K562 (cell line): ENCODE measurements around the gene AKAP14. TPM values are rescaled to one million over a fixed set of nuclear protein-coding genes. Genes with fewer than 3 reads are reported as not detected.
"Not testable (repeated sequence)": the region's sequence is repeated elsewhere in the genome, so short reads cannot be mapped to it uniquely, and the experiment has no call there.

Experiments used
- ATAC-seq: fragments of 200-7000 bp; cut with Tn5 transposase; 3 replicates; pipeline ENCODE4 v1.9.1; 2020; ENCODE audit warnings: moderate library complexity
- BruUV-seq: library from RNA; stranded (reverse); fragments of 400-500 nt; replicated peaks from 2 replicates; lab custom pipeline; 2021; lab: Mats Ljungman, UMichigan
- CTCF ChIA-PET: fragments of 300-600 bp; formaldehyde crosslinking; extraction: SDS; loops from one replicate; lab custom pipeline; 2021; ENCODE audit warnings: low intra/inter-chr PET ratio; lab: Yijun Ruan, JAX
- POLR2A ChIA-PET: fragments of 300-600, 350-650 bp; sonication (Branson Sonifier 250); formaldehyde crosslinking; extraction: SDS; loops from one replicate; lab custom pipeline; 2021; ENCODE audit warnings: antibody characterized with exemption, inconsistent platforms; lab: Yijun Ruan, JAX
- DNase-seq, 4 experiments: peaks; one replicate each; pipeline versions ENCODE4 v3.0.0 to v3.0.0-alpha.2; 2011 to 2018; ENCODE audit warnings: low spot score in 3 of 4, mixed read lengths in 3 of 4; ENCODE audit errors: extremely low read depth in 1 of 4
- FAIRE-seq: peaks from 2 replicates; lab custom pipeline; 2011; peaks lifted over from hg19 to GRCh38; lab: Jason Lieb, UNC
- H2AFZ ChIP-seq: 2 replicates; pipeline ENCODE4 v1.6.0; 2011; ENCODE audit warnings: low read depth, low read length, control low read depth, inconsistent platforms
- H3K27ac ChIP-seq: fragments of 200-600 bp; 3 replicates; pipeline ENCODE4 v1.8.0; 2011; ENCODE audit warnings: low read depth, mild to moderate bottlenecking, control low read depth, inconsistent platforms, low read length, moderate library complexity, mixed read lengths; ENCODE audit errors: extremely low read depth
- H3K27me3 ChIP-seq, 2 experiments: fragments of 300-600 bp in 1 of 2; 2 replicates in 1 of 2; 3 replicates in 1 of 2; pipeline versions ENCODE4 v1.6.0 to v1.8.0; 2011; ENCODE audit warnings: inconsistent platforms in 2 of 2, low read length in 2 of 2, mild to moderate bottlenecking in 1 of 2, mixed read lengths in 1 of 2, moderate library complexity in 1 of 2; ENCODE audit not compliant: control insufficient read depth in 2 of 2, insufficient read depth in 2 of 2
- H3K36me3 ChIP-seq: fragments of 300-600 bp; 3 replicates; pipeline ENCODE4 v1.8.0; 2011; ENCODE audit warnings: mild to moderate bottlenecking, low read length, inconsistent platforms; ENCODE audit not compliant: control insufficient read depth, insufficient read depth
- H3K4me1 ChIP-seq, 2 experiments: fragments of 200-600 bp in 1 of 2; replicated peaks in 1 of 2; 2 replicates in 1 of 2; 3 replicates in 1 of 2; pipeline versions ENCODE4 v1.5.1 to v1.8.0; 2011; ENCODE audit warnings: inconsistent platforms in 2 of 2, low read length in 2 of 2, mild to moderate bottlenecking in 1 of 2, mixed read lengths in 1 of 2, moderate library complexity in 1 of 2; ENCODE audit not compliant: control insufficient read depth in 2 of 2, insufficient read depth in 2 of 2
- H3K4me2 ChIP-seq: 2 replicates; pipeline ENCODE4 v1.6.1; 2011; ENCODE audit warnings: low read length, control low read depth, inconsistent platforms, mixed read lengths; ENCODE audit not compliant: insufficient read depth
- H3K4me3 ChIP-seq: fragments of 200-600 bp; sonication (generic), shearing (Covaris generic); 2 replicates; pipeline ENCODE4 v1.5.1; 2016; ENCODE audit warnings: control low read depth, inconsistent platforms
- H3K79me2 ChIP-seq: fragments of 200-600 bp; 3 replicates; pipeline ENCODE4 v1.8.0; 2011; ENCODE audit warnings: low read length, inconsistent platforms; ENCODE audit not compliant: control insufficient read depth, insufficient read depth
- H3K9ac ChIP-seq, 2 experiments: 2 replicates each; pipeline versions ENCODE4 v1.6.0 to v1.6.1; 2011; ENCODE audit warnings: low read depth in 2 of 2, low read length in 2 of 2, control low read depth in 1 of 2, inconsistent platforms in 1 of 2, mild to moderate bottlenecking in 1 of 2, mixed read lengths in 1 of 2; ENCODE audit not compliant: insufficient read depth in 1 of 2
- H3K9me1 ChIP-seq: one replicate; pipeline ENCODE4 v1.6.0; 2011; ENCODE audit warnings: inconsistent platforms, mild to moderate bottlenecking, low read length, moderate library complexity; ENCODE audit not compliant: control insufficient read depth, insufficient read depth
- H3K9me3 ChIP-seq: replicated peaks from 2 replicates; pipeline ENCODE4 v1.5.1; 2011; ENCODE audit warnings: low read depth, low read length, inconsistent platforms; ENCODE audit not compliant: control insufficient read depth, insufficient read depth
- H4K20me1 ChIP-seq: replicated peaks from 2 replicates; pipeline ENCODE4 v1.6.1; 2011; ENCODE audit warnings: low read length, inconsistent platforms, mixed read lengths; ENCODE audit not compliant: control insufficient read depth, insufficient read depth
- ZNF146 ChIP-seq: IDR thresholded peaks from one replicate; pipeline ENCODE4 v1.6.1; 2018; ENCODE audit warnings: missing compliant biosample characterization; ENCODE audit not compliant: unreplicated experiment
- WGBS: fragments of 100-300 bp; shearing (Covaris generic); methylation state at CpG from one replicate; pipeline ENCODE4 v1.1.6; 2016; ENCODE audit warnings: low coverage, mixed read lengths; ENCODE audit not compliant: insufficient coverage; ENCODE audit errors: missing lambda C conversion rate; 5-methylcytosine and 5-hydroxymethylcytosine counted together
- in situ Hi-C: fragments of 300-500 bp; cut with MboI; formaldehyde crosslinking; loops from 4 replicates; pipeline ENCODE4 v1.15.0; 2018; ENCODE audit warnings: inconsistent platforms, mixed read lengths
- intact Hi-C: fragments of 100-400 bp; cut with micrococcal nuclease; formaldehyde crosslinking; loops from 2 replicates; pipeline ENCODE4 v1.14.2; 2022
- polyA plus RNA-seq, 8 experiments: library from polyadenylated mRNA; depleted of rRNA in 4 of 8; stranded (reverse) in 5 of 8; unstranded in 3 of 8; fragments of >200 nt; fragmentation: Nextera tagmentation in 2 of 8; fragmentation: Illumina TruSeq in 1 of 8; extraction: Ambion mirVana in 2 of 8; extraction: Trizol in 1 of 8; gene quantifications; 2 replicates each; pipeline versions ENCODE4 v1.2.1 to v1.2.3, GENCODE V29; 2011 to 2014; ENCODE audit warnings: inconsistent platforms in 1 of 8, missing spikeins in 1 of 8
- total RNA-seq, 7 experiments: library from RNA; depleted of rRNA in 6 of 7; stranded (reverse); fragments of >200 nt in 6 of 7; fragmentation: Illumina TruSeq in 2 of 7; extraction: Trizol in 2 of 7; gene quantifications; 2 replicates each; pipeline versions ENCODE4 v1.2.1 to v1.2.3, GENCODE V29; 2011 to 2021; ENCODE audit warnings: low replicate concordance in 1 of 7

Gene AKAP14
- total and polyA plus RNA-seq, 9 of the 15 experiments (the other 6 are each of a cell fraction or from before 2014, with no cell fraction given), result not detected

DNA sequence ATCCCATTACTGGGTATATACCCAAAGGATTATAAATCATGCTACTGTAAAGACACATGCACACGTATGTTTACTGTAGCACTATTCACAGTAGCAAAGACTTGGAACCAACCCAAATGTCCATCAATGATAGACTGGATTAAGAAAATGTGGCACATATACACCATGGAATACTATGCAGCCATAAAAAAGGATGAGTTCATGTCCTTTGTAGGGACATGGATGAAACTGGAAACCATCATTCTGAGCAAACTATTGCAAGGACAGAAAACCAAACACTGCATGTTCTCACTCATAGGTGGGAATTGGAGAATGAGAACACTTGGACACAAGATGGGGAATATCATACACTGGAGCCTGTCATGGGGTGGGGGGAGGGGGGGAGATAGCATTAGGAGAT, 71.1 kb downstream of the AKAP14 start:
- H3K9me1 ChIP-seq, H3K4me3 ChIP-seq, CTCF ChIA-PET, in situ Hi-C loops, ATAC-seq, H3K79me2 ChIP-seq, H4K20me1 ChIP-seq, H3K27me3 ChIP-seq, H3K9ac ChIP-seq, H3K4me2 ChIP-seq, FAIRE-seq, DNase-seq, BruUV-seq, POLR2A ChIA-PET, H3K36me3 ChIP-seq, H3K27ac ChIP-seq, H2AFZ ChIP-seq, H3K9me3 ChIP-seq, H3K4me1 ChIP-seq, intact Hi-C loops: not testable (repeated sequence)
- TF ChIP-seq ZNF146, result peak; percentile 40
- WGBS, result no CpG with 5 or more reads among the region's 1 CpG

Other genes with a start within 250 kb of the AKAP14 start
Only the 7 nearest of the 9 such genes appear.
- gene SOWAHD, start 137.3 kb upstream of the AKAP14 start, total RNA-seq (2014; rRNA removed), result 0.20 TPM in 1 of 2 replicates, not detected in the other
- gene SOWAHD, start 137.3 kb upstream of the AKAP14 start, total RNA-seq (2014; rRNA removed; fragmentation: Illumina TruSeq; extraction: Trizol), result not detected in 2 replicates
- 0.15 TPM in 1 of 2 replicates, not detected in the other for gene SOWAHD, start 137.3 kb upstream of the AKAP14 start, total RNA-seq (2015; rRNA removed; fragmentation: Illumina TruSeq; extraction: Trizol)
- gene SOWAHD, start 137.3 kb upstream of the AKAP14 start, total RNA-seq (2021), result not detected in 2 replicates
- gene SOWAHD, start 137.3 kb upstream of the AKAP14 start, polyA plus RNA-seq (2011; rRNA removed), result 0.11 and 0.13 TPM in 2 replicates
- not detected in 2 replicates for gene SOWAHD, start 137.3 kb upstream of the AKAP14 start, polyA plus RNA-seq (2014; fragmentation: Illumina TruSeq; extraction: Trizol)
- gene SOWAHD, start 137.3 kb upstream of the AKAP14 start, polyA plus RNA-seq (2014; fragmentation: Nextera tagmentation; extraction: Ambion mirVana), result not detected
- gene SOWAHD, start 137.3 kb upstream of the AKAP14 start, polyA plus RNA-seq (2014; rRNA removed), result 0.15 and 0.29 TPM in 2 replicates
- 1,067 and 1,382 TPM in 2 replicates for gene RPL39, start 104.3 kb upstream of the AKAP14 start, total RNA-seq (2014; rRNA removed)
- gene RPL39, start 104.3 kb upstream of the AKAP14 start, total RNA-seq (2014; rRNA removed; fragmentation: Illumina TruSeq; extraction: Trizol), result 4,057 and 4,318 TPM in 2 replicates
- gene RPL39, start 104.3 kb upstream of the AKAP14 start, total RNA-seq (2015; rRNA removed; fragmentation: Illumina TruSeq; extraction: Trizol), result 2,995 and 3,004 TPM in 2 replicates
- gene RPL39, start 104.3 kb upstream of the AKAP14 start, total RNA-seq (2021), result 2,027 and 2,325 TPM in 2 replicates
- gene RPL39, start 104.3 kb upstream of the AKAP14 start, polyA plus RNA-seq (2011; rRNA removed), result 3,720 and 3,778 TPM in 2 replicates
- gene RPL39, start 104.3 kb upstream of the AKAP14 start, polyA plus RNA-seq (2014; fragmentation: Illumina TruSeq; extraction: Trizol), result 4,858 and 5,043 TPM in 2 replicates
- gene RPL39, start 104.3 kb upstream of the AKAP14 start, polyA plus RNA-seq (2014; fragmentation: Nextera tagmentation; extraction: Ambion mirVana), result 1,000 to 10,000 TPM; 3,226 to 3,583 TPM
- gene RPL39, start 104.3 kb upstream of the AKAP14 start, polyA plus RNA-seq (2014; rRNA removed), result 2,850 and 3,458 TPM in 2 replicates
- gene UPF3B, start 42.9 kb upstream of the AKAP14 start, total RNA-seq (2014; rRNA removed), result 17.5 and 17.6 TPM in 2 replicates
- 32.3 and 38.1 TPM in 2 replicates for gene UPF3B, start 42.9 kb upstream of the AKAP14 start, total RNA-seq (2014; rRNA removed; fragmentation: Illumina TruSeq; extraction: Trizol)
- gene UPF3B, start 42.9 kb upstream of the AKAP14 start, total RNA-seq (2015; rRNA removed; fragmentation: Illumina TruSeq; extraction: Trizol), result 28.3 and 32.3 TPM in 2 replicates
- 17.9 and 19.7 TPM in 2 replicates for gene UPF3B, start 42.9 kb upstream of the AKAP14 start, total RNA-seq (2021)
- gene UPF3B, start 42.9 kb upstream of the AKAP14 start, polyA plus RNA-seq (2011; rRNA removed), result 23.1 and 31.8 TPM in 2 replicates
- 44.0 and 57.0 TPM in 2 replicates for gene UPF3B, start 42.9 kb upstream of the AKAP14 start, polyA plus RNA-seq (2014; fragmentation: Illumina TruSeq; extraction: Trizol)
- gene UPF3B, start 42.9 kb upstream of the AKAP14 start, polyA plus RNA-seq (2014; fragmentation: Nextera tagmentation; extraction: Ambion mirVana), result 10 to 100 TPM; 24.1 to 37.5 TPM
- gene UPF3B, start 42.9 kb upstream of the AKAP14 start, polyA plus RNA-seq (2014; rRNA removed), result 37.9 and 40.8 TPM in 2 replicates
- 31.2 and 31.9 TPM in 2 replicates for gene RNF113A, start 24.2 kb upstream of the AKAP14 start, total RNA-seq (2014; rRNA removed)
- 17.9 and 22.4 TPM in 2 replicates for gene RNF113A, start 24.2 kb upstream of the AKAP14 start, total RNA-seq (2014; rRNA removed; fragmentation: Illumina TruSeq; extraction: Trizol)
- 26.4 and 28.1 TPM in 2 replicates for gene RNF113A, start 24.2 kb upstream of the AKAP14 start, total RNA-seq (2015; rRNA removed; fragmentation: Illumina TruSeq; extraction: Trizol)
- gene RNF113A, start 24.2 kb upstream of the AKAP14 start, total RNA-seq (2021), result 26.3 and 28.5 TPM in 2 replicates
- gene RNF113A, start 24.2 kb upstream of the AKAP14 start, polyA plus RNA-seq (2011; rRNA removed), result 21.2 and 25.6 TPM in 2 replicates
- gene RNF113A, start 24.2 kb upstream of the AKAP14 start, polyA plus RNA-seq (2014; fragmentation: Illumina TruSeq; extraction: Trizol), result 27.8 and 32.8 TPM in 2 replicates
- 10 to 100 TPM; 23.9 to 29.4 TPM for gene RNF113A, start 24.2 kb upstream of the AKAP14 start, polyA plus RNA-seq (2014; fragmentation: Nextera tagmentation; extraction: Ambion mirVana)
- gene RNF113A, start 24.2 kb upstream of the AKAP14 start, polyA plus RNA-seq (2014; rRNA removed), result 38.4 and 39.5 TPM in 2 replicates
- gene NDUFA1, start 24.1 kb upstream of the AKAP14 start, total RNA-seq (2014; rRNA removed), result 160 and 218 TPM in 2 replicates
- gene NDUFA1, start 24.1 kb upstream of the AKAP14 start, total RNA-seq (2014; rRNA removed; fragmentation: Illumina TruSeq; extraction: Trizol), result 402 and 409 TPM in 2 replicates
- gene NDUFA1, start 24.1 kb upstream of the AKAP14 start, total RNA-seq (2015; rRNA removed; fragmentation: Illumina TruSeq; extraction: Trizol), result 378 and 383 TPM in 2 replicates
- gene NDUFA1, start 24.1 kb upstream of the AKAP14 start, total RNA-seq (2021), result 169 and 177 TPM in 2 replicates
- gene NDUFA1, start 24.1 kb upstream of the AKAP14 start, polyA plus RNA-seq (2011; rRNA removed), result 336 and 418 TPM in 2 replicates
- gene NDUFA1, start 24.1 kb upstream of the AKAP14 start, polyA plus RNA-seq (2014; fragmentation: Illumina TruSeq; extraction: Trizol), result 162 and 191 TPM in 2 replicates
- 1,000 to 10,000 TPM; 1,140 to 1,285 TPM for gene NDUFA1, start 24.1 kb upstream of the AKAP14 start, polyA plus RNA-seq (2014; fragmentation: Nextera tagmentation; extraction: Ambion mirVana)
- 308 and 430 TPM in 2 replicates for gene NDUFA1, start 24.1 kb upstream of the AKAP14 start, polyA plus RNA-seq (2014; rRNA removed)
- 7.1 and 8.1 TPM in 2 replicates for gene NKAP, start 47.9 kb downstream of the AKAP14 start, total RNA-seq (2014; rRNA removed)
- 8.2 and 10.6 TPM in 2 replicates for gene NKAP, start 47.9 kb downstream of the AKAP14 start, total RNA-seq (2014; rRNA removed; fragmentation: Illumina TruSeq; extraction: Trizol)
- 6.3 and 7.0 TPM in 2 replicates for gene NKAP, start 47.9 kb downstream of the AKAP14 start, total RNA-seq (2015; rRNA removed; fragmentation: Illumina TruSeq; extraction: Trizol)
- gene NKAP, start 47.9 kb downstream of the AKAP14 start, total RNA-seq (2021), result 8.2 and 8.8 TPM in 2 replicates
- gene NKAP, start 47.9 kb downstream of the AKAP14 start, polyA plus RNA-seq (2011; rRNA removed), result 5.6 and 6.3 TPM in 2 replicates
- gene NKAP, start 47.9 kb downstream of the AKAP14 start, polyA plus RNA-seq (2014; fragmentation: Illumina TruSeq; extraction: Trizol), result 5.8 and 6.7 TPM in 2 replicates
- 1 to 10 TPM; 3.1 to 3.4 TPM for gene NKAP, start 47.9 kb downstream of the AKAP14 start, polyA plus RNA-seq (2014; fragmentation: Nextera tagmentation; extraction: Ambion mirVana)
- 6.4 and 8.3 TPM in 2 replicates for gene NKAP, start 47.9 kb downstream of the AKAP14 start, polyA plus RNA-seq (2014; rRNA removed)
- gene RHOXF2B, start 181.8 kb downstream of the AKAP14 start, total RNA-seq (2014; rRNA removed), result 2.2 and 3.7 TPM in 2 replicates
- 1.4 and 2.4 TPM in 2 replicates for gene RHOXF2B, start 181.8 kb downstream of the AKAP14 start, total RNA-seq (2014; rRNA removed; fragmentation: Illumina TruSeq; extraction: Trizol)
- 3.2 and 3.8 TPM in 2 replicates for gene RHOXF2B, start 181.8 kb downstream of the AKAP14 start, total RNA-seq (2015; rRNA removed; fragmentation: Illumina TruSeq; extraction: Trizol)
- gene RHOXF2B, start 181.8 kb downstream of the AKAP14 start, total RNA-seq (2021), result 1.9 and 4.7 TPM in 2 replicates
- 2.6 and 17.5 TPM in 2 replicates for gene RHOXF2B, start 181.8 kb downstream of the AKAP14 start, polyA plus RNA-seq (2011; rRNA removed)
- gene RHOXF2B, start 181.8 kb downstream of the AKAP14 start, polyA plus RNA-seq (2014; fragmentation: Illumina TruSeq; extraction: Trizol), result 2.2 and 4.0 TPM in 2 replicates
- 1 to 10 TPM in 1 of 2 experiments, under 1 TPM in 1; 0.79 to 2.3 TPM for gene RHOXF2B, start 181.8 kb downstream of the AKAP14 start, polyA plus RNA-seq (2014; fragmentation: Nextera tagmentation; extraction: Ambion mirVana)
- 3.5 and 4.3 TPM in 2 replicates for gene RHOXF2B, start 181.8 kb downstream of the AKAP14 start, polyA plus RNA-seq (2014; rRNA removed)